H9 (cell line): ENCODE data around the gene ZC3H7B. TPM values are rescaled to one million over a fixed set of nuclear protein-coding genes. Genes with fewer than 3 reads are reported as not detected.
A peak's percentile ranks its signal among the peaks of the same experiment; 100 is the strongest.

Experiments used
- DNase-seq: peaks from one replicate; pipeline ENCODE4 v3.0.0-alpha.2; 2017
- H2AFZ ChIP-seq: one replicate; pipeline ENCODE4 v1.6.1; 2013; ENCODE audit warnings: mild to moderate bottlenecking, low read length, control low read depth, moderate library complexity
- H2AK5ac ChIP-seq: 2 replicates; pipeline ENCODE4 v1.6.1; 2013; ENCODE audit warnings: low read length, control low read depth, mixed read lengths; ENCODE audit not compliant: insufficient read length
- H2BK120ac ChIP-seq: one replicate; pipeline ENCODE4 v1.6.1; 2013; ENCODE audit warnings: low read depth, mild to moderate bottlenecking, low read length, control low read depth, inconsistent platforms; ENCODE audit not compliant: poor library complexity, severe bottlenecking
- H2BK12ac ChIP-seq: 2 replicates; pipeline ENCODE4 v1.6.1; 2013; ENCODE audit warnings: low read length, control low read depth, mixed read lengths, low read depth; ENCODE audit not compliant: insufficient read length
- H2BK15ac ChIP-seq: 2 replicates; pipeline ENCODE4 v1.6.1; 2013; ENCODE audit warnings: low read depth, low read length, control low read depth
- H2BK20ac ChIP-seq: one replicate; pipeline ENCODE4 v1.6.1; 2013; ENCODE audit warnings: low read depth, mild to moderate bottlenecking, low read length, control low read depth, inconsistent platforms; ENCODE audit not compliant: poor library complexity, severe bottlenecking
- H2BK5ac ChIP-seq: 2 replicates; pipeline ENCODE4 v1.6.1; 2013; ENCODE audit warnings: low read length, control low read depth, mixed read lengths; ENCODE audit not compliant: insufficient read length
- H3K14ac ChIP-seq: 2 replicates; pipeline ENCODE4 v1.6.1; 2013; ENCODE audit warnings: low read length, control low read depth; ENCODE audit not compliant: insufficient read depth
- H3K18ac ChIP-seq: 2 replicates; pipeline ENCODE4 v1.6.1; 2013; ENCODE audit warnings: low read depth, mild to moderate bottlenecking, mixed read lengths, low read length, control low read depth; ENCODE audit not compliant: insufficient read length
- H3K23ac ChIP-seq: 2 replicates; pipeline ENCODE4 v1.6.1; 2013; ENCODE audit warnings: low read length, control low read depth, mixed read lengths, low read depth; ENCODE audit not compliant: insufficient read length
- H3K23me2 ChIP-seq: 2 replicates; pipeline ENCODE4 v1.6.1; 2013; ENCODE audit warnings: low read depth, mild to moderate bottlenecking, mixed read lengths, low read length, control low read depth; ENCODE audit not compliant: insufficient read length, poor library complexity, severe bottlenecking
- H3K27ac ChIP-seq: 2 replicates; pipeline ENCODE4 v1.5.1; 2013; ENCODE audit warnings: low read length, control low read depth, mixed read lengths, low read depth; ENCODE audit not compliant: insufficient read length
- H3K27me3 ChIP-seq: 2 replicates; pipeline ENCODE4 v1.6.1; 2013; ENCODE audit warnings: low read length, control low read depth, inconsistent platforms; ENCODE audit not compliant: insufficient read depth
- H3K4ac ChIP-seq: 2 replicates; pipeline ENCODE4 v1.6.1; 2013; ENCODE audit warnings: low read depth, mild to moderate bottlenecking, control low read depth, inconsistent platforms, low read length, moderate library complexity
- H3K4me1 ChIP-seq: 2 replicates; pipeline ENCODE4 v1.6.1; 2013; ENCODE audit warnings: low read length, control low read depth, inconsistent platforms; ENCODE audit not compliant: insufficient read depth
- H3K4me2 ChIP-seq: 2 replicates; pipeline ENCODE4 v1.6.1; 2013; ENCODE audit warnings: low read length, control low read depth, mixed read lengths; ENCODE audit not compliant: insufficient read length, insufficient read depth
- H3K56ac ChIP-seq: 2 replicates; pipeline ENCODE4 v1.6.1; 2013; ENCODE audit warnings: low read depth, mild to moderate bottlenecking, mixed read lengths, low read length, control low read depth; ENCODE audit not compliant: insufficient read length
- H3K79me1 ChIP-seq: 2 replicates; pipeline ENCODE4 v1.6.1; 2013; ENCODE audit warnings: low read depth, mild to moderate bottlenecking, moderate library complexity, low read length, control low read depth, inconsistent platforms; ENCODE audit not compliant: insufficient read depth, poor library complexity, severe bottlenecking
- H3K79me2 ChIP-seq: 2 replicates; pipeline ENCODE4 v1.6.1; 2013; ENCODE audit warnings: low read length, control low read depth, inconsistent platforms; ENCODE audit not compliant: insufficient read depth
- H3K9ac ChIP-seq: 2 replicates; pipeline ENCODE4 v1.6.1; 2013; ENCODE audit warnings: low read length, control low read depth, mixed read lengths; ENCODE audit not compliant: insufficient read length; ENCODE audit errors: extremely low read depth
- H3K9me3 ChIP-seq: one replicate; pipeline ENCODE4 v1.6.1; 2013; ENCODE audit warnings: low read depth, low read length, inconsistent platforms; ENCODE audit not compliant: control insufficient read depth
- H3T11ph ChIP-seq: one replicate; pipeline ENCODE4 v1.6.1; 2013; ENCODE audit warnings: mild to moderate bottlenecking, low read length, control low read depth, inconsistent platforms
- H4K20me1 ChIP-seq: one replicate; pipeline ENCODE4 v1.6.1; 2013; ENCODE audit not compliant: control insufficient read depth, insufficient read length, insufficient read depth
- H4K5ac ChIP-seq: 2 replicates; pipeline ENCODE4 v1.6.1; 2013; ENCODE audit warnings: low read depth, mild to moderate bottlenecking, mixed read lengths, low read length, control low read depth; ENCODE audit not compliant: insufficient read length
- H4K8ac ChIP-seq: replicated peaks from 2 replicates; pipeline ENCODE4 v1.6.1; 2013; ENCODE audit warnings: low read length, control low read depth, mixed read lengths, low read depth; ENCODE audit not compliant: insufficient read length
- H4K91ac ChIP-seq: 2 replicates; pipeline ENCODE4 v1.6.1; 2013; ENCODE audit warnings: low read depth, mild to moderate bottlenecking, moderate library complexity, mixed read lengths, low read length, control low read depth; ENCODE audit not compliant: insufficient read length
- H3K27ac Mint-ChIP-seq, 3 experiments: 2 replicates in 2 of 3; 3 replicates in 1 of 3; pipeline ENCODE4 v1.8.0; 2020 to 2021; ENCODE audit warnings: mixed read lengths in 3 of 3, mild to moderate bottlenecking in 1 of 3, moderate library complexity in 1 of 3
- H3K27me3 Mint-ChIP-seq: 2 replicates; pipeline ENCODE4 v1.8.0; 2021; ENCODE audit warnings: low read depth, mild to moderate bottlenecking, moderate library complexity, mixed read lengths
- H3K36me3 Mint-ChIP-seq, 3 experiments: 2 replicates in 2 of 3; 3 replicates in 1 of 3; pipeline ENCODE4 v1.8.0; 2020 to 2021; ENCODE audit warnings: low read depth in 3 of 3, mixed read lengths in 3 of 3; ENCODE audit not compliant: insufficient read depth in 1 of 3
- H3K4me1 Mint-ChIP-seq, 2 experiments: 2 replicates each; pipeline ENCODE4 v1.8.0; 2020; ENCODE audit warnings: mixed read lengths in 2 of 2
- H3K4me3 Mint-ChIP-seq, 2 experiments: 2 replicates in 1 of 2; 3 replicates in 1 of 2; pipeline ENCODE4 v1.8.0; 2020 to 2021; ENCODE audit warnings: mild to moderate bottlenecking in 2 of 2, mixed read lengths in 2 of 2, moderate library complexity in 1 of 2
- H3K9me3 Mint-ChIP-seq, 2 experiments: 2 replicates in 1 of 2; 3 replicates in 1 of 2; pipeline ENCODE4 v1.8.0; 2020; ENCODE audit warnings: mild to moderate bottlenecking in 2 of 2, mixed read lengths in 2 of 2, moderate library complexity in 1 of 2
- CTCF ChIP-seq: fragments of 200-600 bp; sonication (generic); conservative IDR thresholded peaks from 3 replicates; pipeline ENCODE4 v1.8.0; 2021; ENCODE audit warnings: antibody characterized with exemption, mild to moderate bottlenecking
- WGBS: extraction: QIAGEN DNeasy Blood & Tissue Kit; methylation state at CpG from one replicate; pipeline ENCODE4 v1.1.7; 2013; ENCODE audit warnings: missing lambda C conversion rate, low lambda C conversion rate, mixed read lengths; ENCODE audit not compliant: insufficient read length; ENCODE audit errors: extremely low coverage; 5-methylcytosine and 5-hydroxymethylcytosine counted together
- total RNA-seq: library from RNA; stranded (reverse); gene quantifications from 2 replicates; pipeline ENCODE4 v1.2.1, GENCODE V29; 2021

The ZC3H7B gene
- total RNA-seq, 1 experiment from 2014 or later, result 69.3 TPM

- Histone ChIP-seq H3K9ac (no peak overlapping the region), H2AK5ac (no peak overlapping the region), H3K23me2 (no peaks in the 10 kb centered on the region), H4K20me1 (no peaks in the 10 kb centered on the region), H3K18ac (no peak overlapping the region), H3K79me1 (no peaks in the 10 kb centered on the region), H2BK5ac (no peak overlapping the region), H4K91ac (no peak overlapping the region), H4K8ac (no peak overlapping the region), H3K14ac (no peak overlapping the region), H4K5ac (no peak overlapping the region), H2BK120ac (no peak overlapping the region), H3K4ac (no peak overlapping the region), H3K56ac (no peak overlapping the region), H3K23ac (no peak overlapping the region), H2AFZ (no peak overlapping the region), H2BK12ac (no peak overlapping the region), H2BK15ac (no peak overlapping the region), H3K27ac (no peak overlapping the region), H3K4me2 (no peak overlapping the region), H3K4me1 (no peaks in the 10 kb centered on the region), H3K79me2 (no peaks in the 10 kb centered on the region), H3K27me3 (no peaks in the 10 kb centered on the region), H2BK20ac (no peak overlapping the region), H3K9me3 (no peaks in the 10 kb centered on the region), H3T11ph (no peak overlapping the region)
- no CpG with 5 or more reads among the region's 3 CpGs for WGBS
- Mint-ChIP-seq H3K4me1 (peaks cover 7 to 11% of the 10 kb centered on the region in 2 experiments), H3K27me3 (no peaks in the 10 kb centered on the region), H3K27ac (peak overlapping the region in 1 of 3 experiments; percentile 74; a peak in 1 of 7 replicates), H3K9me3 (no peaks in the 10 kb centered on the region), H3K36me3 (peaks cover 14 to 56% (median 48%) of the 10 kb centered on the region in 3 experiments; a peak in 6 of 7 replicates), H3K4me3 (no peak overlapping the region)
- no peak for TF ChIP-seq CTCF
- DNase-seq, result no peak
These were observed 32.9 kb downstream of the ZC3H7B start for GRCh38 chr22:41334215-41334614.
